ENCODE measurements around the gene YJEFN3.

DNA sequence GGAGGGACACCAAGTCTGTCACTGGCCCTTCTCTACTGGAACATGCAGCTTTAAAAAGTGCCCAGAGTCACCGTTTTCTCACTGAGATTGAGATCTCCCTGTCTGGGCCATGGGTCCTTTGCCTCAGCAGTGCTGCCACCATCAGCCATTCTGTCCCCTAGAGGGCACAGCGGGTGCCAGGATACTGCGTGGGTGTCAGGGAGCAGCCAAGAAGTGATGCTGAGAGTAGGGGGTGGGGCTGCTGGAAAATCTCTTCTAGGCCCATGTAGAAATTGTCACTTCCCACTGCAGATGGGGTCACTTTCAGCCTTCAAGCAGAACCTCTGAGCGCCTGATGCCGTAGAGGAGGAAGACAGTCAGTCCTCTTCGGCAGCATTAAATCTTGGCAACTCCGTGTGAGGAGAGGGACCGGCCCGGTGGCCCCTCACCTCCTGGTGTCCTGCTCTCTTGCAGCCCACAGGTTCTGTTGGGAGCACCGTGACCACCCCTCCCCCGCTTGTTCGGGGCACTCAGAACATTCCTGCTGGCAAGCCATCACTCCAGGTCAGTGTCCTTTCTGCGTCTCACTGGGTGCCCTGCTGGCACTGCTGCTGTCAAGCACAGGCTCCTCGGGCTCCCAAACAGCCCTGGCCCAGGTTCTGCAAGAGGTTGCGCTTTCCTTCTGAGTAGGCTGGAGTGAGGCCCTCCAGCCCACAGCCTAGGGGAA lies 34.7 kb upstream of the YJEFN3 start:
- TF ChIP-seq, protein P1, sequence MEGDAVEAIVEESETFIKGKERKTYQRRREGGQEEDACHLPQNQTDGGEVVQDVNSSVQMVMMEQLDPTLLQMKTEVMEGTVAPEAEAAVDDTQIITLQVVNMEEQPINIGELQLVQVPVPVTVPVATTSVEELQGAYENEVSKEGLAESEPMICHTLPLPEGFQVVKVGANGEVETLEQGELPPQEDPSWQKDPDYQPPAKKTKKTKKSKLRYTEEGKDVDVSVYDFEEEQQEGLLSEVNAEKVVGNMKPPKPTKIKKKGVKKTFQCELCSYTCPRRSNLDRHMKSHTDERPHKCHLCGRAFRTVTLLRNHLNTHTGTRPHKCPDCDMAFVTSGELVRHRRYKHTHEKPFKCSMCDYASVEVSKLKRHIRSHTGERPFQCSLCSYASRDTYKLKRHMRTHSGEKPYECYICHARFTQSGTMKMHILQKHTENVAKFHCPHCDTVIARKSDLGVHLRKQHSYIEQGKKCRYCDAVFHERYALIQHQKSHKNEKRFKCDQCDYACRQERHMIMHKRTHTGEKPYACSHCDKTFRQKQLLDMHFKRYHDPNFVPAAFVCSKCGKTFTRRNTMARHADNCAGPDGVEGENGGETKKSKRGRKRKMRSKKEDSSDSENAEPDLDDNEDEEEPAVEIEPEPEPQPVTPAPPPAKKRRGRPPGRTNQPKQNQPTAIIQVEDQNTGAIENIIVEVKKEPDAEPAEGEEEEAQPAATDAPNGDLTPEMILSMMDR (IDR thresholded peaks at IDR 0.05; ENCODE audit: extremely low read depth in 1 of 2, insufficient read depth in 1 of 2, low read depth in 1 of 2, low read length in 2 of 2): no peak
- TF ChIP-seq POLR2A (IDR thresholded peaks at IDR 0.05; ENCODE audit: low read depth, low read length): no peak
